Measurements from ENCODE around the gene SIGLEC8.
"Not testable (repeated sequence)": the region's sequence is repeated elsewhere in the genome, so short reads cannot be mapped to it uniquely, and the experiment has no call there.

The SIGLEC8 gene

DNA sequence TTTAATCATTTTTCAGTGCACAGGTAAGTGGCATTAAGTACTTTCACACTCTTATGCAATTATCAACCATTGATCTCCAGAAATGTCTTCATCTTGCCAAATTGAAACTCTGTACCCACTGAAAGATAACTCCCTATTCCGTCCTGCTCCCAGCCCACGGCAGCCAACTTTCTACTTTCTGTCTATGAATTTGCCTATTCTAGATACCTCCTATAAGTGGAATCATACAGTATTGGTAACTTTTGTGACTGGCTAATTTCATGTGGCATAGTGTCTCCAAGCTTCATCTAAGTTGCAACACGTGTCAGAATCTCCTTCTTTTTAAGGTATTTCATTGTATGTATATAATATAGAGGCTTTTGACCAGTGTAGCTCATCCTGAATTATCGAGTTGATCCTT is 14.4 kb upstream of the SIGLEC8 start:
- DNase-seq = no peak

DNA sequence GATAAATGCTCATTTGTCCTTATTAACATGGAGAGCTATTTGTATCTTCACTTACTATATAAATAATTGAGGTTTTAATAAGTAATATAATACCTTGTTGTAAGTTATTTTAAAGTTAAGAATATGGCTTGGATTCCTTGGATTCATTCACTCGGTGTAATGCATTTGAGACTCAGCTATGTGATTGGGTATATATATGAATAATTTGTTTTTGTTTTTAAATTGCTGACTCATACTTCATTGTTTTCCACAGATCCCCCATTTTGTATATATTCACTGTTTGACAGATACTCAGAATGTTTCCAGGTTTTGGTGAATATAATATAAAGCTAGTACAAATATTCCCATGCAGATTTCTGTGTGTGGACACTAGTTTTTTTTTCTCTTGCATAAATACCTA is 13.3 kb upstream of the SIGLEC8 start:
- DNase-seq = no peak

DNA sequence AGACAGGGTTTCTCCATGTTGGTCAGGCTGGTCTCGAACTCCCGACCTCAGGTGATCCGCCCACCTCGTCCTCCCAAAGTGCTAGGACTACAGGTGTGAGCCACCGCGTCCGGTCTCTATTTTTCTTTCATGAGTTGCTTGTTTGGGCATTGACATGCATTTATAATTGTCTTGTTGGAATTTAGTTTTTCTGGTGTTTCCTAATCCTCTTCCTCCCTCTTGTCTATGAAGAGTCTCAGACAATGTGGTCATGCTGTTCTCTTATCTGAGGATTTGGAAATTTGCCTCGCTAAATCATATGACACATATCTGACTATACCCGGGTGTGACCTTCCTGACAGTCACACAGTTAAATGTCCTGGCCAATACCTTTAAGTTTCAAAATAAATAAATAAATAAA is 12.7 kb upstream of the SIGLEC8 start:
- no peak for DNase-seq

DNA sequence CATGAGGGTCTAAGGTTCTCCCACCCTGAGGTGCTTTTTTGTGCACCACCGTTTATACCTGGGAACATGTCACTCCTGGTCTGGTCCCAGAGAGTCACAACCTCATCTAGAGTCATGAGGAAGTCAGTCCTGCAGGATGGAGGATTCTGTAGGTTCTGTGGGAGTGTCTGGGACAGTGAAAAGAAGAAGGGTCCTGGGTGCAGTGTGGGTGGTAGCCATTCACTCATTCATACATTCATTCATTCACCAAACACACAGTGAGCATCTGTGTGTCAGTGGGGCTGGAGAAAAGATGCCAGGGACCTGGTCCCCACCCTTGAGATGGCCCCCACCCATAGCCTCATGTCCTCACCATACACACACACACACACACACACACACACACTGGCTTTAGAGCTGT is 11.4 kb upstream of the SIGLEC8 start:
- no peak for DNase-seq

DNA sequence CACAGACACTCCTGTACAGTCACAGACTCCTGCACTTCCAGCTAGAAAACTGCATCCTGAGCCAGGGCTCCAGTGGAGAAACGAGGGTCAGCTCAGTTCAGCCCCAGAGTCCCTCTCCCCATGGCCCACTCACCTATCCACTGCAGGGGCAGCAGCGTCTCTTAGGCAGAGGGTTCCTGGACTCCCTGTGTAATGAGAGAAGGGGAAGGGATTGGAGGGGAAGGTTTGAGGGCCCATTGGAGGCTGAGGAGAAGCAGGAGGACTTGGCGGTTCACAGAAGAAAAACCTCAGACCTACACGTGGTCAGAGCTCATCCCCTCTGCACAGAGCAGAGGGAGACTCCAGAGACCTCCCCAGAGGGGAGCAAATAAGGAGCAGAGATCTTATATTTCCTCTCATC is 10.9 kb upstream of the SIGLEC8 start:
- no peak for DNase-seq

DNA sequence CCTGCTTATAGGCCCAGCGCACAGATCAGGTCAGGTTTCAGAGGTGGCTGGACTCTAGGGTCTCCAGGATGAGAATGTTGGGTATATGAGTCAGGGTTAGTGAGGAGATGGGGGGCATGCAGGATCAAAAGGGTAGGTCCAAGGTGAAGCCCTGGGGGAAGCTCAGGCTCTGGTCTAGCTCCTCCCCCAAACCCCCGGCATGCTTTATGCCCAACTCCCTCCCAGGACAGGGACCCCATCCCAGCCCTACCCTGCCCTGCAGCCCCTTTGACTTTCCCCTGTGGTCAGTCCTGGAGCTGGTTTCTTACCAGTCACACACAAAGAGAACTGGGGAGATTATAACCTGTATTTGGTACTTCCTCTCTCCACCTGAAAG is 10.3 kb upstream of the SIGLEC8 start:
- no peak for DNase-seq

DNA sequence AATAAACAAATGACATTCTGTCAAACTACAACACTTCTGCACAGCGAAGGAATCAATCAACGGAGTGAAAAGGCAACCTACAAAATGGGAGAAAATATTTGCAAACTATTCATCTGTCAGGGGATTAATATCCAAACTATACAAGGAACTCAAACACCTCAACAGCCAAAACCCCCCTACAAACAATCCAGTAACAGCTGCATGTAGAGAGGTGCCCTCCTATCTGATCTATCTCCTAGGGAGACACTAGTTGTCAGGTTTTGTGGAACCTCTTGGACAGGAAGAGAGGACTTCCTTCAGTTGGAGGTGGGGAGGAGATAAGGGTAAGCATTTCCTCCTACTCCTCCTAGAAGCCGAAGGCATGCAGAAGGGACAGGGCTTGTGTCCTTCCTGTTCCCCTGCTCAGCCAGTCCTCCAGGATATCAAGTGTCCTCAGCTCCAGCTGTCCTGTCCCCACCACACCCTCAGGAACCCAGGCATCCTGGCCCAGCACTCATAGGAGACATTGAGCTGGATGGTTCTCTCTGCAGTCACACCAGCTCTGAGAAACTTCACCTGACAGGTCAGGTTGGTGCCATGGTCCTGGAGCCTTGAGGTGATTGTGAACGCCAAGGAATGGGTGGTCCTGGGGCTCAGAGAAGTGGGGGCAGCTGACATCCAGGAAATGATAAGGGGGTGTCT is 9.8 kb upstream of the SIGLEC8 start:
- DNase-seq = no peak

DNA sequence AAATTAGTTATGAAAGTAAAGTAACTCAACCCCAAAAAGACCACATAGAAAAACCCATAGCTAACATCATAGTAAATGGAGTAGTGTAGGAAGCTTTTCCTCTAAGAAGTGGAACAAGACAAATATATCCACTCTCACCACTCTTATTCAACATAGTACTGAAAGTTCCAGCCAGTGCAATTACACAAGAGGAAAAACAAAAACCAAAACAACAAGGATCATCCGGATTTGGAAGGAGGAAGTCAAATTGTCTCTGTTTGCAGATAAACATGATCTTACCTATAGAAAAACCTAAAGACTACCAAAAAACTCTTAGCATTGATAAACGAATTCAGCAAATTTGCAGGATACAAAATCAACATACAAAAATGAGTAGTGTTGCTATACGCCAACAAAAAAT is 8.5 kb upstream of the SIGLEC8 start:
- no peak for DNase-seq

DNA sequence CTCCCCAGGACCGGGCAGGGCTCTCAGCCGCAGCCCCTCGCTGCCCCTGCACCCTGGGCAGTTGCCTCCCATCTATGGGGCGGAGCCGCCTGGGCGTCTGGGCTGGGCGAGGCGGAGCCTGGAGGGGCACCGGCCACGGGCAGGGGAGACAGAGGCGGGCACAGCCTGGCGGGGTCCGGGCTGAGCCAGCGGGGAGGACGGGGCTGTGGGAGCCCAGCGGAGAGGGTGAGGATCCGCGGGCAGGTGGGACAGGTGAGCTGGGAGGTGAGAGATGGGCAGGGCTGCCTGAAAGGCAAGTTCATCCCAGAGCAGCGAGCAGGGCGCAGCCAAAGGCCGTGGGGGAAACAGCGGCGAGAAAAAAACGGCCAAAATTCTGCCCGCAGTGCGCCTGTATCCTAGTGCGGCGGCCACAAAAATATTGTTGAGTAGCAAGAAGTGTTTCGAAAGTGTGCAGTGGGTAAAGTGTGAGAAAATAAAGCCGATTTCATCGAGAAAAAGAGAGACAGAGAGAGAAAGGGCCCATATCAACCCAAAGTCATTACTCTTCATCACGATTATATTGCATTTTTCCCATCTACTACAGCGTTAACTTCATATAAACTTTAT is 5.8 kb upstream of the SIGLEC8 start:
- not testable (repeated sequence) for DNase-seq

DNA sequence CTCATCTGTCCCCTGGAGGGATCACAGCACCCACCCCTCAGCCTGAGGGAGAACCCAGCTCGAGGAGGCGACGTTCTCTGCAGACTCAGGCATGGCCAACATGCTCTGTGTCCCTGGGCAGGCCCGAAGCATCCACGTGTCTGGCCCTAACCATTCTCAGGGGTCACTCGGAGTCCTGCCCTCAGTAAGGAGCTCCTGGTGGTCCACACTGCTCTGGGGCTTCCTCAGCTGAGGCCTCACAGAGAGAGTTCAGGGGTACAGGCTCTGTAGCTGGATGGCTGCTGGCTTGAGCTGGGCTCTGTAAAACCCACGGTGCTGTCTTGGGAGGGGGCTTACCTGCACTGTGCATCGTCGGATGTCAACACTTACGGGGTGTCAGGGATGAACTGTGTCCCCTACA is 4.4 kb upstream of the SIGLEC8 start:
- no peak for DNase-seq

DNA sequence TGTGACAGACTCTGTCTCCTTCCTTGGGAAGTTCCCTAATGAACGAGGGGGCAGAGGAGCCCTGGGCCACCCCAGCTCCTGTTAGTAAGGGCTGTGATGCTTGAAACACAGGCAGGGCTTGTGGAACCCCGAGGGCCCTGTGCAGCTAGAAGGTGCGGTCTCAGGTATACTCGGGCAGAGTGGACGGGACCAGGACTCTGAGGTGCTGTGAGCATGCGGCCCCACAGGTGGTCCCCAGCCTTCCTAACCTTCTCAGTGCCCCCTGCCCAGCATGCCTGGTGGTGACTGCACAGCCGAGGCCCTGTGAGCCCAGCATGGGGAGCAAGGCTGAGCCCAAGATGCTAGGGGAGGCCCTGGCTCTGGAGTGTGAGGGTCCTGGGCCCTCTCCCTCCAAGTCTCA is 4.0 kb upstream of the SIGLEC8 start:
- no peak for DNase-seq

DNA sequence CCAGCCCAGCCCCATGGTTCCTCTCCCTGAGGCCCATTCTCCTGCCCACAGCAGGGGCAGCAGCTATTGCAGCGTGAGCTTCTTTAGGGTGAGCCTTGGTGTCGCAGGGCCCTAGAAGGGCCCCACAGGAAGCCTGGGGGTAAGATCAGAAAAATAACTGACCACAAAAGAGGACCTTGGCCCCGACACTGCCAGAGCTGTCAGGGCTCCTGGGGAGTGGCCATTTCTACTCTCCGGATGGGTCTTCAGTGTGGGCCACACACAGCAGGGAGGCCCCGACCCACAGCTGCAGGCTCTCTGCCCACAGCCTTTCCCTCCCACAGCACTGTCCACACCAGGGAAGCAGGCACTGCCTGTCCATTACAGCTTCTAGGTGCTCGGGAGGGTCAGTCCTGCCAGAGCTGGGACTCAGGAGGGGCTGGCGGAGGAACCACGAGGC is 3.5 kb upstream of the SIGLEC8 start:
- DNase-seq = no peak

DNA sequence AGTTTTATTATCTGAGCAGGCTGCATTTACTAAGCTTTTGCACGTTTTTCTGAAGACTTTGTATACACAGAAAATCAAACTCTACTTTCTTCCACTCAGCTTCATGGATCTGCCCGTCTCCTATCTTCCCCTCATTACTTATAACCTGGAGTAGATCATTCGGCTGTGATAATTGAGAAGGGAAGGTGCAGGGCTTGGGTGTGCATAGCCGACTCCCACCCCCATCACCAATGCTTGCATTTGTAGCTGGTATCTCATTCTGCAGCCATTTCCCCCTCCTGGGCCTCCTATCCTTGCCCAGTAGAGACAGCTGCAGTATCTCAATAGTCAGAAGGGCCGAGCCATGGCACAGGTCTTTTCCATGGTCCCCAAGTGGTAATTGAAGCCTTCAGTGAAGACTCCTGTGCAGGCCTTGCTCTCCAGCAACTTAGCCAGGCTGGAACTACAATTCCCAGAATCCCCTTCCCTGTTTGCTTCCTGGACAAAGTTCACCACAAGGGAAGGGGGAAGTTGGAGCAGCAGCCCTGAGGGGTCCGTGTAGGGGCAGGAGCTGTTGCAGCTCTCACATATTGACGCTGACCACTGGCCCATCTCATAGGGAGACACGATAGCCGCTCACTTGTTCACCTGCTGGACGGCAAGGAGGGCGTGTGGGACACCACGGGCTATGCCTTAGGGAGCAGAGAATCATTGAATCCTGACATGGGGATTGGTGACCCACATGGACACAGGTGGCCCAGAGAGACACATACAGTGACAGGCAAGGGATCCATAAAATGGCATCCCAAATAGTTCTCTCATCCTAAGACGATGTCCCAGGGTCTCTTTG is 2.1 kb upstream of the SIGLEC8 start:
- DNase-seq = no peak

DNA sequence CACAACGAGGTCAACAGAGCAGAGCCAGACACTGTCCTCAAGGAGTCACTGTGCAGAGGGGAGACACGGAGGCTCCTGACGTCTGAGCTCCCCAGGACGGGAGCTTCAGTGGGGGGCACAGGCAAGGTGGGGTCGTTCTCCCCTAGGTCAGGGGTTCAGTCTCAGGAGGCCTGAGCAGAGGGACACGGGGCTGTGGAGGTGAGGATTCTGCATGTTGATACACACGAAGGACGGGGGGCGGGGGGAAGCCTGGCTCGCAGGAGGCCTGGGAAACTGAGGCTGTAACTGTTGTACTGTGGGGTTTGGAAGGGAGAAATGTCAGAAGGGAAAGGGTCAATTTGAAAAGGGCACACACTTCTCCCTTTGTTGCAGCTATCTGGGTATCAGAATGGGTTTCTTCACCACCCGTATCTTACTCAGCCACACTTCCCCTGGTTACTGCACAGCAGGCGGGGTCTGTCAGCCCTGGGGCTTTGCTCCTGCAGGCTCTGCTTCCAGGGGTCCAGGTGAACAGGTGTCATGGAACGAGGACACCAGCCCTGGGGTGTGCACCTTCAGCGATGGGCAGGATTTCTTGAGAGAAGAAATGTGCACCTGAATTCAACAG is 748 bp upstream of the SIGLEC8 start:
- DNase-seq = no peak

DNA sequence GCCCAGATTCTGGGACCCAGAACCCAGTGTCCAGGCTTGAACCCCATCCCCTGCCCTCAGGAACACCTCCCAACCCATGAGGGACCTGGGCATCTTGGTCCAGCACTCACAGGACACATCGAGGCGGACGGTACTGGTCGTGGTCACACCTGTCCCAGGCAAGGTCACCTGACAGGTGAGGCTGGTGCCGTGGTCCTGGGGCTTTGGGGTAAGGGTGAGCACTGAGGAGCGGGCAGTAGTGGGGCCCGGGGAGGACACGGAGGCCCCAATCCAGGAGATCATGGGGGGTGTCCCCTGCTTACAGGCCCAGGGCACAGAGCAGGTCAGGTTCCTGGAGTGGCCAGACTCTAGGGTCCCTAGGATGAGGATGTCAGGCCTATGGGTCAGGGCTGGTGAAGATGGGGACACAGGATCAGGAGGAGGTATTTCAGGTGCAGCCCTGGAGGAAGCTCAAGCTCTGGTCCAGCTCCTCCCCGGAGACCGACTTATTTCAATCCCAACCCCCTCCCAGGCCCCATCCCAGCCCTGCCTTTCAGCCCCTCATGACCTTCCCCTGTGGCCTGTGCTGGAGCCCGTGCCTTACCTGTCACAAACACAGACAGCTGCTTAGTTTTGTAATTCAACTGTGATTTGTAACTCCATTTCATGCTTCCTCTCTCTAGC is 772 bp downstream of the SIGLEC8 start:
- DNase-seq = no peak

DNA sequence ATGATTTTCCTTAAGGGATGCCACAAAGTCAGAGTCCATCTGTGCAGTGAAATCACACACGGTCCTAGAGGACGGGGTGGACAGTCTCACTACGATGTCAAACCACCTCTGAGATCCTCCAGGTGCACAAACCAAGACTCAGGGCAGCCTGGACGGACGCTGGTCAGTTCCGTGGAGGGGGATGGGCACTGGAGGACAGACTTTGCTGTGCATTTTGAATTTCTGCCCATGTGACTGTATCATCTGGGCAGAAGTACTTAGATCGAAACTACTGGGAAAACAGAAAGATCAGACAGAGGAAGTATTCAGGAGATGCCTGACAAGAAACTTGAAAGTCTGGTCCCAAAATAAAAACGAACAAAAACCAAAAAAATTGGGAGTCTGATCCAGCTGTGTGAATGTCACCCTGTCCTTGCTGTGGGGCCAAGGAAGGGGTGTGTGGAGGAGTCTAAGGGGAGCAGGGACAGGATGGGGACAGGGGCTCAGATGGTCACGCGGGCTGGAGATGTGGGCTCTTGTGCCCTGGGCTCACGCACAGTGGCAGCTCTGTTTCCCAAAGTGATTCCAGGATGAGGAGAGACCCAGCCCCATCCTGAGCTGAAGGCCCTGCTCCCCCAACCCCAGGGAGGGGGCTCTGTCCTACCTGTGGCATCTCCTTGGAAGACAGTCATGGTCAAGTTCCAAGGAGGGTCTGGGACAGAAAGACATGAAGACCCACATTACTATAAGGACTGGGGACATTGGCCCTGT is 1.5 kb downstream of the SIGLEC8 start:
- no peak for DNase-seq

DNA sequence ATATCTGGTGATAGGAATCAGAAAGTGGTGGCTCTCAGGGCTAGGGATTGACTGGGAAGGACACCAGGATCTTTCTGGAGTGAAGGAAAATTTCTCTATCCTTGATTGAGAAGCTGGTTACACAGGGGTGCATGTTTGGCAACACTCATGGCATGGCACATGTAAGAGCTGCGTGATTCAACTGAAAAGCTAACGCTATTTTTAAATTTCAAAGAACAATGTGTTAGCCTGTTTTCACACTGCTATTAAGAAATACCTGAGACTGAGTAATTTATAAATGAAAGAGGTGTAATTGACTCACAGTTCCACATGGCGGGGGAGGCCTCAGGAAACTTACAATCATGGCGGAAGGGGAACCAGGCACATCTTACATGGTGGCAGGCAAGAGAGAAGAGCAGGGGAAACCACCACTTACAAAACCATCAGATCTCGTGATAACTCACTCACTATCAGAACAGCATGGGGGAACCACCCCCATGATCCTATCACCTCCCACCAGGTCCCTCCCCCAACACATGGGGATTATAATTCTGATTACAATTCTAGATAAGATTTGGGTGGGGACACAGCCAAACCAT is 7.4 kb downstream of the SIGLEC8 start:
- no peak for DNase-seq

DNA sequence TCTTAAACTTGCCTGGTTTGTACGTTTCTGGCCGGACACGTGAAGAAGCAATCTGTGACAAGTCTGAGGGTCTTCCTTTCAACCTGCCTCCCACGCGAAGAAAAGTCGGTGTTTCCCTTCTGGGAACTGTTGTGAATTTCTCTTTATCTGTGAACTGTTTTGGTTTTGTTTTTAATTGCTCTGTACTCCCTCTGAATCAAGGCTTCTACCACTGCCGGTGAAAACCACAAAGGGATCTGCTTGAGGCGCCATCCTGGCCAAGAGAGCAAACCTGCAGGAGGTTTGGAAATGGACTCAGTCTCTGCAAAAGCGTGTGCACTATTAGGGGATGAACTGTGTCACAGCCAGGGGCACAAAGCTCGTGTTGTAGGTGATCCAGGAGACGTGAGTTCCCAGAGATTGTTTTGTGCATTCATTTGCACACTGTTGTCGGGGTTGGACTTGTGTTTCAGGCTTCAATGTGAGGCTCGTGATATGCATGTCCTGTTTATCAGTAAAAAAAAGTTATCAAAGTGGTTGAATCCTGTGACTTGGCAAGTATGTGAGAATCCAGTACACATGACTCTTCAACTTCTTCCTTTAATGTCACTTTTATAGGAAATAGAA is 9.7 kb downstream of the SIGLEC8 start:
- DNase-seq = no peak

DNA sequence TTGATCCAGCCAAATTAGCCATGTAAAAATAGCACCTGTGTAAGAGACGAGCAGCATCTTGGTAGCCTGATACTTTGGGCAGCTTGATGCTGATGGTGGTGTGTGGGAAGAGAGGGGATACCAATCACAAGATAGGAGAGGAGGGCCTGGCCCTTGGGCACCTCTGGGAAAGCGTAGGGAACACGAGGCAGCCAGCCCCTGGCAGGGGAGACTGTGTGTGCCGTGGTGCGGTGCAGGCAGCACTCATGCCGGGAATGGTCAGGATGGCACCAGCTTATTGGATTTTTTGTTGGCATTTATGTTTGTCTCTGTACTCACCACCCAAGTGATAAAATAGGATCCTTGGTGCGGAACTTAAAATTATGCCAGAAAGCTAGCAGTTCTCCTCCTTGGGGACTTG is 10.2 kb downstream of the SIGLEC8 start:
- no peak for DNase-seq

DNA sequence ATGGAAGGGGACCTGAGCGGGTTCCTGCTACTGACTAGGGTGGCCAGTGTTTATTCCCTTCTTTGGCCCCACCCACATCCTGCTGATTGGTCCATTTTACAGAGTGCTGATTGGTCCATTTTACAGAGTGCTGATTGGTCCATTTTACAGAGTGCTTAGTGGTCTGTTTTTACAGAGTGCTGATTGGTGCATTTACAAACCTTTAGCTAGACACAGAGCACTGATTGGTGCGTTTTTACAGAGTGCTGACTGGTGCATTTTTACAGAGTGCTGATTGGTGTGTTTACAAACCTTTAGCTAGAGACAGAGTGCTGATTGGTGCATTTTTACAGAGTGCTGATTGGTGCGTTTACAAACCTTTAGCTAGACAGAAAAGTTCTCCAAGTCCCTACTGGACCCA is 10.7 kb downstream of the SIGLEC8 start:
- DNase-seq = not testable (repeated sequence)

All from effector CD8-positive, alpha-beta T cell (primary cell).